Measurements from ENCODE around the gene PLCB2.

- TF ChIP-seq POLR2A (IDR thresholded peaks at IDR 0.05; ENCODE audit: low read length) (no peak), GATA1 (IDR thresholded peaks at IDR 0.05; ENCODE audit: low read depth, low read length) (no peak)
Observed at GRCh38 chr15:40252438-40253166, 55.1 kb downstream of the PLCB2 start.

Data from erythroblast (primary cell).